Transverse colon (tissue), 4 donors: ENCODE measurements around the gene NSD1. TPM values are rescaled to one million over a fixed set of nuclear protein-coding genes. Genes with fewer than 3 reads are reported as not detected.
"Not testable (repeated sequence)": the region's sequence is repeated elsewhere in the genome, so short reads cannot be mapped to it uniquely, and the experiment has no call there.

Experiments used
- DNase-seq: peaks from one replicate; pipeline ENCODE4 v3.0.0-alpha.2; 2019
- H3K27ac ChIP-seq, 4 donors: fragments of 200-600 bp; sonication (generic); 2 replicates each; pipeline ENCODE4 v1.5.1; 2016 to 2018; ENCODE audit warnings: inconsistent platforms in 4 of 4
- H3K27me3 ChIP-seq: fragments of 200-600 bp; sonication (generic); 2 replicates; pipeline ENCODE4 v1.5.1; 2017; ENCODE audit warnings: inconsistent platforms
- H3K36me3 ChIP-seq, 4 donors: fragments of 200-600 bp; sonication (generic); 2 replicates each; pipeline ENCODE4 v1.5.1; 2017 to 2019; ENCODE audit warnings: inconsistent platforms in 4 of 4
- H3K4me1 ChIP-seq, 4 donors: fragments of 200-600 bp; sonication (generic); 2 replicates each; pipeline ENCODE4 v1.5.1; 2017 to 2020; ENCODE audit warnings: inconsistent platforms in 4 of 4
- H3K4me3 ChIP-seq, 4 donors: fragments of 200-600 bp; sonication (generic); 1 replicate in 1 of 4; 2 replicates in 3 of 4; pipeline versions ENCODE4 v1.5.1 to v1.6.1; 2017 to 2019; ENCODE audit warnings: inconsistent platforms in 4 of 4
- H3K9me3 ChIP-seq, 2 donors: fragments of 200-600 bp; sonication (generic); 2 replicates each; pipeline ENCODE4 v1.5.1; 2017 to 2019; ENCODE audit warnings: inconsistent platforms in 2 of 2
- CTCF ChIP-seq, 5 experiments: fragments of 200-600 bp in 3 of 5; fragments of 450-650 bp in 2 of 5; sonication (generic) in 3 of 5; IDR thresholded peaks; 1 replicate in 2 of 5; 2 replicates in 3 of 5; pipeline ENCODE4 v1.5.1; 2016 to 2017; ENCODE audit warnings: antibody characterized with exemption in 5 of 5, inconsistent platforms in 3 of 5, mild to moderate bottlenecking in 2 of 5, moderate library complexity in 1 of 5
- EP300 ChIP-seq: sonication (generic); formaldehyde crosslinking; IDR thresholded peaks from one replicate; pipeline ENCODE4 v1.6.1; 2017; ENCODE audit warnings: antibody characterized with exemption, low read depth
- POLR2A ChIP-seq: fragments of 450-650 bp; IDR thresholded peaks from one replicate; pipeline ENCODE4 v1.6.1; 2016; ENCODE audit warnings: antibody characterized with exemption, mild to moderate bottlenecking, moderate library complexity
- POLR2AphosphoS5 ChIP-seq, 3 donors: sonication (generic); formaldehyde crosslinking; IDR thresholded peaks; one replicate each; pipeline ENCODE4 v1.6.1; 2016; ENCODE audit warnings: antibody characterized with exemption in 3 of 3
- WGBS, 2 donors: methylation state at CpG; one replicate each; pipeline ENCODE4 v1.1.5; 2018; ENCODE audit warnings: low coverage in 1 of 2; 5-methylcytosine and 5-hydroxymethylcytosine counted together
- in situ Hi-C, 4 donors: fragments of 200-750 bp; cut with MboI; loops; one replicate each; pipeline versions ENCODE4 v1.15.0 to v1.15.1; 2017; ENCODE audit warnings: low sequenced_read_pairs in 3 of 4, low pct_ligation_motif_present in 1 of 4, low pct_unique_long_range_greater_than_20kb in 1 of 4
- intact Hi-C: fragments of 100-400 bp; cut with DNase I; formaldehyde crosslinking; loops from one replicate; pipeline ENCODE4 v1.15.1; 2023; ENCODE audit warnings: low total_unique reads
- total RNA-seq, 4 donors: library from RNA; depleted of rRNA; stranded (reverse); fragments of >200 nt; gene quantifications; one replicate each; pipeline ENCODE4 v1.1.0, GENCODE V29; 2016

NSD1 gene
- total RNA-seq, 4 donors from 2014 or later: 32.6 to 84.9 (median 60.7) TPM

GRCh38 chr5:177253252-177253651 lies 119.7 kb downstream of the NSD1 start:
- H3K4me3 ChIP-seq: no peak overlapping the region
- no peak for DNase-seq
- 85 to 88% methylated on average over 1 of the region's 1 CpG for WGBS, 2 donors
- H3K4me1 ChIP-seq: no peaks in the 10 kb centered on the region
- in situ Hi-C loops: no loop called here
- intact Hi-C loops: no loop called here
- TF ChIP-seq CTCF (IDR thresholded peaks at IDR 0.05) (no peak), EP300 (no peak), POLR2A (no peak), POLR2AphosphoS5 (IDR thresholded peaks at IDR 0.05) (no peak)
- no peak overlapping the region for H3K27ac ChIP-seq
- peaks cover 0 to 64% (median 28%) of the 10 kb centered on the region in 4 donors for H3K36me3 ChIP-seq
- no peaks in the 10 kb centered on the region for H3K27me3 ChIP-seq
- no peaks in the 10 kb centered on the region for H3K9me3 ChIP-seq

GRCh38 chr5:177256296-177256695 lies 122.7 kb downstream of the NSD1 start:
- intact Hi-C loops: no loop called here
- no peak for TF ChIP-seq EP300
- TF ChIP-seq POLR2A: no peak
- TF ChIP-seq CTCF (IDR thresholded peaks at IDR 0.05): no peak
- TF ChIP-seq POLR2AphosphoS5 (IDR thresholded peaks at IDR 0.05): no peak
- in situ Hi-C loops: no loop called here

GRCh38 chr5:177258711-177259110 lies 125.1 kb downstream of the NSD1 start:
- H3K9me3 ChIP-seq, DNase-seq, H3K4me1 ChIP-seq, in situ Hi-C loops, H3K4me3 ChIP-seq, H3K27me3 ChIP-seq, H3K27ac ChIP-seq, intact Hi-C loops: not testable (repeated sequence)
- WGBS, 2 donors: 93 to 94% methylated on average over 3 to 7 of the region's 7 CpGs
- H3K36me3 ChIP-seq: peaks cover 0 to 70% (median 24%) of the 10 kb centered on the region in 4 donors

More at GRCh38 chr5:177256296-177256695, 122.7 kb downstream of the NSD1 start:
- no peak overlapping the region for H3K27ac ChIP-seq
- H3K9me3 ChIP-seq: no peaks in the 10 kb centered on the region
- H3K27me3 ChIP-seq: no peaks in the 10 kb centered on the region
- H3K4me3 ChIP-seq: no peak overlapping the region
- peaks cover 0 to 73% (median 25%) of the 10 kb centered on the region in 4 donors for H3K36me3 ChIP-seq
- 41 to 72% methylated on average over 4 to 5 of the region's 5 CpGs for WGBS, 2 donors
- no peak for DNase-seq
- H3K4me1 ChIP-seq: no peaks in the 10 kb centered on the region

- no peaks in the 10 kb centered on the region for H3K9me3 ChIP-seq
- TF ChIP-seq EP300 (no peak), CTCF (IDR thresholded peaks at IDR 0.05) (no peak), POLR2A (no peak), POLR2AphosphoS5 (IDR thresholded peaks at IDR 0.05) (no peak)
- DNase-seq: no peak
- no peaks in the 10 kb centered on the region for H3K27me3 ChIP-seq
- peaks cover 0 to 52% (median 20%) of the 10 kb centered on the region in 4 donors for H3K36me3 ChIP-seq
- no peak overlapping the region for H3K4me3 ChIP-seq
- intact Hi-C loops (no loop called here), in situ Hi-C loops (no loop called here)
- no peaks in the 10 kb centered on the region for H3K4me1 ChIP-seq
- 92 to 94% methylated on average over 7 of the region's 7 CpGs for WGBS, 2 donors
- no peak overlapping the region for H3K27ac ChIP-seq
These were observed 127.4 kb downstream of the NSD1 start for GRCh38 chr5:177260961-177261360.

- Histone ChIP-seq H3K9me3 (no peaks in the 10 kb centered on the region), H3K27me3 (no peaks in the 10 kb centered on the region), H3K27ac (no peak overlapping the region), H3K36me3 (peaks cover 0 to 51% (median 21%) of the 10 kb centered on the region in 4 donors), H3K4me1 (no peaks in the 10 kb centered on the region), H3K4me3 (no peak overlapping the region)
- TF ChIP-seq POLR2A: no peak
- TF ChIP-seq CTCF (IDR thresholded peaks at IDR 0.05): no peak
- no peak for TF ChIP-seq EP300
- no peak for TF ChIP-seq POLR2AphosphoS5 (IDR thresholded peaks at IDR 0.05)
- intact Hi-C loops (no loop called here), in situ Hi-C loops (no loop called here)
- no peak for DNase-seq
- 73 to 88% methylated on average over 1 of the region's 1 CpG for WGBS, 2 donors
These were observed 127.9 kb downstream of the NSD1 start for GRCh38 chr5:177261510-177261909.
